SK-N-SH (cell line): ENCODE measurements around the gene ADCY10. TPM values are rescaled to one million over a fixed set of nuclear protein-coding genes. Genes with fewer than 3 reads are reported as not detected.

ENCODE experiments used
- CTCF ChIA-PET: fragments of 300-600, 350-600 bp; formaldehyde crosslinking; extraction: SDS; loops from one replicate; lab custom pipeline; 2021; lab: Yijun Ruan, JAX
- POLR2A ChIA-PET: fragments of 350-600 bp; sonication (Branson Sonifier 250); formaldehyde crosslinking; extraction: SDS; loops from one replicate; lab custom pipeline; 2020; ENCODE audit warnings: antibody characterized with exemption, inconsistent platforms; lab: Yijun Ruan, JAX
- DNase-seq: peaks from one replicate; pipeline ENCODE4 v3.0.0; 2012
- H2AFZ ChIP-seq: fragments of 200-600 bp; sonication (generic); 2 replicates; pipeline ENCODE4 v1.8.1; 2016; ENCODE audit warnings: antibody characterized with exemption, mild to moderate bottlenecking, low read depth
- H3F3A ChIP-seq: fragments of 200-600 bp; sonication (generic); replicated peaks from 2 replicates; pipeline ENCODE3; 2016; ENCODE audit warnings: antibody characterized with exemption, mild to moderate bottlenecking; ENCODE audit not compliant: insufficient read depth
- H3K27ac ChIP-seq, 2 experiments: fragments of 200-500 bp in 1 of 2; fragments of 200-600 bp in 1 of 2; sonication (Bioruptor generic) in 1 of 2; sonication (generic), shearing (Covaris generic) in 1 of 2; 2 replicates each; pipeline versions ENCODE4 v1.5.1 to v1.6.1; 2014 to 2016; ENCODE audit warnings: low read depth in 2 of 2, inconsistent platforms in 1 of 2, low read length in 1 of 2, mild to moderate bottlenecking in 1 of 2, mixed read lengths in 1 of 2
- H3K27me3 ChIP-seq: fragments of 200-600 bp; sonication (generic), shearing (Covaris generic); 2 replicates; pipeline ENCODE4 v1.6.1; 2016; ENCODE audit warnings: mixed run types; ENCODE audit not compliant: insufficient read depth
- H3K36me3 ChIP-seq, 2 experiments: fragments of 200-500 bp in 1 of 2; fragments of 200-600 bp in 1 of 2; sonication (Bioruptor generic) in 1 of 2; sonication (generic) in 1 of 2; replicated peaks in 1 of 2; 2 replicates each; pipeline versions ENCODE3 to v1.5.1; 2014 to 2016; ENCODE audit warnings: low read length in 1 of 2, mild to moderate bottlenecking in 1 of 2; ENCODE audit not compliant: insufficient read depth in 2 of 2, control insufficient read depth in 1 of 2
- H3K4me1 ChIP-seq, 2 experiments: fragments of 200-500 bp in 1 of 2; fragments of 200-600 bp in 1 of 2; sonication (Bioruptor generic) in 1 of 2; sonication (generic), shearing (Covaris generic) in 1 of 2; 2 replicates each; pipeline versions ENCODE4 v1.5.1 to v1.6.1; 2014 to 2016; ENCODE audit warnings: low read depth in 1 of 2, low read length in 1 of 2, mixed run types in 1 of 2; ENCODE audit not compliant: insufficient read depth in 2 of 2, control insufficient read depth in 1 of 2
- H3K4me2 ChIP-seq: fragments of 200-600 bp; sonication (generic), shearing (Covaris generic); 2 replicates; pipeline ENCODE4 v1.6.1; 2017; ENCODE audit warnings: mixed run types
- H3K4me3 ChIP-seq, 2 experiments: fragments of 200-500 bp in 1 of 2; fragments of 200-600 bp in 1 of 2; sonication (Bioruptor generic) in 1 of 2; sonication (generic), shearing (Covaris generic) in 1 of 2; 2 replicates each; pipeline versions ENCODE4 v1.5.1 to v1.8.1; 2014 to 2016; ENCODE audit warnings: low read depth in 2 of 2, inconsistent platforms in 1 of 2, low read length in 1 of 2, mild to moderate bottlenecking in 1 of 2, mixed read lengths in 1 of 2, moderate library complexity in 1 of 2
- H3K79me2 ChIP-seq: fragments of 200-600 bp; sonication (generic); 2 replicates; pipeline ENCODE4 v1.8.1; 2017; ENCODE audit warnings: mild to moderate bottlenecking; ENCODE audit not compliant: insufficient read depth
- H3K9ac ChIP-seq: fragments of 200-600 bp; sonication (generic); 2 replicates; pipeline ENCODE4 v1.6.1; 2017; ENCODE audit warnings: mixed run types
- H3K9me2 ChIP-seq: fragments of 200-600 bp; sonication (generic); 2 replicates; pipeline ENCODE4 v1.6.1; 2017; ENCODE audit warnings: mixed run types
- H3K9me3 ChIP-seq: fragments of 200-600 bp; sonication (generic); 2 replicates; pipeline ENCODE4 v1.6.1; 2017; ENCODE audit warnings: mixed run types, mild to moderate bottlenecking, moderate library complexity
- H4K20me1 ChIP-seq: fragments of 200-600 bp; sonication (generic); 2 replicates; pipeline ENCODE4 v1.6.1; 2017; ENCODE audit warnings: mild to moderate bottlenecking, mixed run types; ENCODE audit not compliant: insufficient read depth
- CHD2 ChIP-seq: fragments of 150-350 bp; IDR thresholded peaks from 2 replicates; pipeline ENCODE4 v1.6.1; 2018; ENCODE audit warnings: low read length; ENCODE audit not compliant: partially characterized antibody
- EZH2phosphoT487 ChIP-seq: fragments of 200-600 bp; sonication (generic); IDR thresholded peaks from 2 replicates; pipeline ENCODE4 v1.6.1; 2017; ENCODE audit warnings: low read depth, mixed run types, mild to moderate bottlenecking, antibody characterized with exemption, moderate library complexity, borderline replicate concordance
- MXI1 ChIP-seq: IDR thresholded peaks from 2 replicates; pipeline ENCODE4 v1.6.1; 2012; ENCODE audit warnings: mild to moderate bottlenecking, low read depth, low read length, improper control_type of control experiment
- SMC3 ChIP-seq: IDR thresholded peaks from 2 replicates; pipeline ENCODE4 v1.6.1; 2012; ENCODE audit warnings: low read depth, low read length, improper control_type of control experiment
- TAF1 ChIP-seq: IDR thresholded peaks from 2 replicates; pipeline ENCODE4 v1.6.1; 2012; ENCODE audit warnings: low read depth, mild to moderate bottlenecking, low read length, moderate library complexity, borderline replicate concordance
- WGBS: methylation state at CpG from one replicate; pipeline ENCODE4 v1.1.6; 2017; ENCODE audit warnings: low lambda C conversion rate; 5-methylcytosine and 5-hydroxymethylcytosine counted together
- polyA plus RNA-seq, 3 experiments: library from polyadenylated mRNA; depleted of rRNA; stranded (reverse); fragments of >200 nt; gene quantifications; 2 replicates each; pipeline ENCODE4 v1.2.3, GENCODE V29; 2012
- TF ChIP-seq, protein P1 (sequence below): fragments of 150-350 bp; IDR thresholded peaks from 2 replicates; pipeline ENCODE4 v1.6.1; 2016; ENCODE audit warnings: mild to moderate bottlenecking, low read depth, low read length
- TF ChIP-seq, protein P2 (sequence below): fragments of 200-600 bp; sonication (generic); IDR thresholded peaks from 2 replicates; pipeline ENCODE4 v1.6.1; 2017; ENCODE audit warnings: antibody characterized with exemption, mild to moderate bottlenecking, moderate library complexity
- TF ChIP-seq, protein P3 (sequence below): IDR thresholded peaks from 2 replicates; pipeline ENCODE4 v1.4.0; 2012; ENCODE audit warnings: low read depth, borderline replicate concordance
- TF ChIP-seq, protein P4 (sequence below): IDR thresholded peaks from 2 replicates; pipeline ENCODE4 v1.4.0; 2012; ENCODE audit warnings: low read depth
- TF ChIP-seq, protein P5 (sequence below): fragments of 150-350 bp; IDR thresholded peaks from 2 replicates; pipeline ENCODE4 v1.6.1; 2017; ENCODE audit warnings: antibody characterized with exemption, low read length, low read depth, borderline replicate concordance

The ADCY10 gene
- polyA plus RNA-seq, 1 of the 3 experiments (the other 2 are of a cell fraction): 0.10 TPM

DNA sequence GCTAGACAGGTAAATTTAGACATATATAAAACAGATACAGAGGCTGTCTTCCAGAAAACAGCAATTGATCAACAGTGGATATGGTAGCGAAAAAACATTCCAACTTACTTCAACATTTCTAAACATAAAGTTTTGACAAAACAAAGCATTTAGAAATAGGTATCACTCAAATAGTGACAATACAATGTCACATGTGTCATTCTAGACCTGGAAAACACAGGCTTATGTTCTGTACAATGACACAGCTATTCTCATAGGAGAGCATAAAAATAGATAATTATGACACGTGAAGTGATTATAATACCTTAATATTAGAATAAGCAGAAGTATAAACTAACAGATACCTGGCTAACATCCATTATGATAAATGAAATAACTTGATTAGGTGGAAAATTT, 14.5 kb upstream of the ADCY10 start:
- no peaks in the 10 kb centered on the region for H4K20me1 ChIP-seq
- no peak overlapping the region for H3K4me2 ChIP-seq
- H3K79me2 ChIP-seq: peaks cover 64% of the 10 kb centered on the region
- H3K27me3 ChIP-seq: no peaks in the 10 kb centered on the region
- no peak for TF ChIP-seq TAF1
- TF ChIP-seq, protein P1, sequence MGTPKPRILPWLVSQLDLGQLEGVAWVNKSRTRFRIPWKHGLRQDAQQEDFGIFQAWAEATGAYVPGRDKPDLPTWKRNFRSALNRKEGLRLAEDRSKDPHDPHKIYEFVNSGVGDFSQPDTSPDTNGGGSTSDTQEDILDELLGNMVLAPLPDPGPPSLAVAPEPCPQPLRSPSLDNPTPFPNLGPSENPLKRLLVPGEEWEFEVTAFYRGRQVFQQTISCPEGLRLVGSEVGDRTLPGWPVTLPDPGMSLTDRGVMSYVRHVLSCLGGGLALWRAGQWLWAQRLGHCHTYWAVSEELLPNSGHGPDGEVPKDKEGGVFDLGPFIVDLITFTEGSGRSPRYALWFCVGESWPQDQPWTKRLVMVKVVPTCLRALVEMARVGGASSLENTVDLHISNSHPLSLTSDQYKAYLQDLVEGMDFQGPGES: no peak
- TF ChIP-seq MXI1: no peak
- WGBS: 84% methylated on average over 2 of the region's 2 CpGs
- H2AFZ ChIP-seq: no peak overlapping the region
- peaks cover 4% of the 10 kb centered on the region for H3F3A ChIP-seq
- H3K27ac ChIP-seq: no peak overlapping the region
- no peak overlapping the region for H3K4me3 ChIP-seq
- no peak overlapping the region for H3K9ac ChIP-seq
- ChIA-PET CTCF (interaction anchor here (1.1 kb wide), 1 partner anchor 12 kb away, joined by 3 read pairs; no protein-coding TSS in a partner anchor), POLR2A (no interaction called here)
- peaks cover 0 to 5% of the 10 kb centered on the region in 2 experiments for H3K36me3 ChIP-seq
- no peaks in the 10 kb centered on the region for H3K9me2 ChIP-seq
- H3K4me1 ChIP-seq: peaks cover 0 to 3% of the 10 kb centered on the region in 2 experiments; a peak in 2 of 4 replicates
- DNase-seq: no peak
- H3K9me3 ChIP-seq: no peaks in the 10 kb centered on the region

DNA sequence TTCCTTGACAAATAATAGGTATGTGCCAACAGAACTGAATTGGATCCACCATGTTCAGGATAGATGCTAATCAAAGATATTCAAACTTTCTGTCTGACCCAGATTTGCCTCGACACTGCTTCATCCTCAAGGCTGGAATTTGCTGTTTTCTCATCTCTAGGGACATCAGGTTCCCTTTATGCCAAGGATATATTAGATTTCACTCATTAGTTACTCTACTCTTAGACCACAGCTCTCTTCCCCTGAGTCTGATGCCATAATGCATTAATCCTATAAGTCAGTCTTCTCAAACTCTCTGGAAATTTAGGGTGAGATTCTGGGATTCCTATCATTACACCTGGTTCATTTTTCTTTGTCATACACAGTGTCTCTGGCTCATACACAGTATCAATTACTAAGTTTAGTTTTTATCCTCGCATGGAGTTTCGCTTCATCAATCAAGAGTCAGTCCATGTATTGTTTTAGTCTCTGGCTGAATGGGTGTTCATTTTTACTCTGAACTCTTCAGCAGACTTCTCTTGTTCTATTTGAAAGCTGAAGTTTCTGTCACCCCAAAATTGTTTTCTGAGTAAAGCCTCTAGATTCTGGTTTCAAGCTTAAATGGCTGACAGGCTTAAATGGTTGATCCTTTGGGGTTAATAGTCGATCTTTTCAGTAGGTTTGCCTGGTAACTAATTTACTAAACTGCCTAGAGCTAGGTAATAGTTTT, 13.3 kb upstream of the ADCY10 start:
- ChIA-PET POLR2A (no interaction called here), CTCF (interaction anchor here (1.1 kb wide), 1 partner anchor 11 kb away, joined by 3 read pairs; no protein-coding TSS in a partner anchor)
- peaks cover 0 to 3% of the 10 kb centered on the region in 2 experiments; a peak in 3 of 4 replicates for H3K4me1 ChIP-seq
- no peak for DNase-seq
- no peaks in the 10 kb centered on the region for H4K20me1 ChIP-seq
- 79% methylated on average over 4 of the region's 4 CpGs for WGBS
- H3K79me2 ChIP-seq: peaks cover 52% of the 10 kb centered on the region
- no peak overlapping the region for H2AFZ ChIP-seq
- no peak overlapping the region for H3K9ac ChIP-seq
- H3F3A ChIP-seq: peaks cover 7% of the 10 kb centered on the region
- H3K27ac ChIP-seq: no peak overlapping the region
- TF ChIP-seq EZH2phosphoT487: no peak
- TF ChIP-seq SMC3: no peak
- TF ChIP-seq, protein P2, sequence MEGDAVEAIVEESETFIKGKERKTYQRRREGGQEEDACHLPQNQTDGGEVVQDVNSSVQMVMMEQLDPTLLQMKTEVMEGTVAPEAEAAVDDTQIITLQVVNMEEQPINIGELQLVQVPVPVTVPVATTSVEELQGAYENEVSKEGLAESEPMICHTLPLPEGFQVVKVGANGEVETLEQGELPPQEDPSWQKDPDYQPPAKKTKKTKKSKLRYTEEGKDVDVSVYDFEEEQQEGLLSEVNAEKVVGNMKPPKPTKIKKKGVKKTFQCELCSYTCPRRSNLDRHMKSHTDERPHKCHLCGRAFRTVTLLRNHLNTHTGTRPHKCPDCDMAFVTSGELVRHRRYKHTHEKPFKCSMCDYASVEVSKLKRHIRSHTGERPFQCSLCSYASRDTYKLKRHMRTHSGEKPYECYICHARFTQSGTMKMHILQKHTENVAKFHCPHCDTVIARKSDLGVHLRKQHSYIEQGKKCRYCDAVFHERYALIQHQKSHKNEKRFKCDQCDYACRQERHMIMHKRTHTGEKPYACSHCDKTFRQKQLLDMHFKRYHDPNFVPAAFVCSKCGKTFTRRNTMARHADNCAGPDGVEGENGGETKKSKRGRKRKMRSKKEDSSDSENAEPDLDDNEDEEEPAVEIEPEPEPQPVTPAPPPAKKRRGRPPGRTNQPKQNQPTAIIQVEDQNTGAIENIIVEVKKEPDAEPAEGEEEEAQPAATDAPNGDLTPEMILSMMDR: no peak
- TF ChIP-seq, protein P1: no peak
- TF ChIP-seq, protein P3, sequence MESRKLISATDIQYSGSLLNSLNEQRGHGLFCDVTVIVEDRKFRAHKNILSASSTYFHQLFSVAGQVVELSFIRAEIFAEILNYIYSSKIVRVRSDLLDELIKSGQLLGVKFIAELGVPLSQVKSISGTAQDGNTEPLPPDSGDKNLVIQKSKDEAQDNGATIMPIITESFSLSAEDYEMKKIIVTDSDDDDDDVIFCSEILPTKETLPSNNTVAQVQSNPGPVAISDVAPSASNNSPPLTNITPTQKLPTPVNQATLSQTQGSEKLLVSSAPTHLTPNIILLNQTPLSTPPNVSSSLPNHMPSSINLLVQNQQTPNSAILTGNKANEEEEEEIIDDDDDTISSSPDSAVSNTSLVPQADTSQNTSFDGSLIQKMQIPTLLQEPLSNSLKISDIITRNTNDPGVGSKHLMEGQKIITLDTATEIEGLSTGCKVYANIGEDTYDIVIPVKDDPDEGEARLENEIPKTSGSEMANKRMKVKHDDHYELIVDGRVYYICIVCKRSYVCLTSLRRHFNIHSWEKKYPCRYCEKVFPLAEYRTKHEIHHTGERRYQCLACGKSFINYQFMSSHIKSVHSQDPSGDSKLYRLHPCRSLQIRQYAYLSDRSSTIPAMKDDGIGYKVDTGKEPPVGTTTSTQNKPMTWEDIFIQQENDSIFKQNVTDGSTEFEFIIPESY: no peak
- no peak for TF ChIP-seq CHD2
- TF ChIP-seq, protein P4, sequence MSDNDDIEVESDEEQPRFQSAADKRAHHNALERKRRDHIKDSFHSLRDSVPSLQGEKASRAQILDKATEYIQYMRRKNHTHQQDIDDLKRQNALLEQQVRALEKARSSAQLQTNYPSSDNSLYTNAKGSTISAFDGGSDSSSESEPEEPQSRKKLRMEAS: no peak
- TF ChIP-seq TAF1: no peak
- TF ChIP-seq, protein P5, sequence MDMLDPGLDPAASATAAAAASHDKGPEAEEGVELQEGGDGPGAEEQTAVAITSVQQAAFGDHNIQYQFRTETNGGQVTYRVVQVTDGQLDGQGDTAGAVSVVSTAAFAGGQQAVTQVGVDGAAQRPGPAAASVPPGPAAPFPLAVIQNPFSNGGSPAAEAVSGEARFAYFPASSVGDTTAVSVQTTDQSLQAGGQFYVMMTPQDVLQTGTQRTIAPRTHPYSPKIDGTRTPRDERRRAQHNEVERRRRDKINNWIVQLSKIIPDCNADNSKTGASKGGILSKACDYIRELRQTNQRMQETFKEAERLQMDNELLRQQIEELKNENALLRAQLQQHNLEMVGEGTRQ: no peak
- H3K9me2 ChIP-seq: no peaks in the 10 kb centered on the region
- H3K9me3 ChIP-seq: no peaks in the 10 kb centered on the region
- H3K4me2 ChIP-seq: no peak overlapping the region
- peaks cover 0 to 5% of the 10 kb centered on the region in 2 experiments for H3K36me3 ChIP-seq
- H3K27me3 ChIP-seq: no peaks in the 10 kb centered on the region
- H3K4me3 ChIP-seq: no peak overlapping the region
